ENCODE results near the gene ATP8A2.

The ATP8A2 gene

GRCh38 chr13:25920931-25921330 is 549.2 kb downstream of the ATP8A2 start:
- H3K4me3 Mint-ChIP-seq = no peak overlapping the region
- no peaks in the 10 kb centered on the region for H3K9me3 Mint-ChIP-seq (ENCODE audit: low read depth)
- H3K4me1 Mint-ChIP-seq (ENCODE audit: low read depth) = peaks cover 5% of the 10 kb centered on the region
- H3K36me3 Mint-ChIP-seq = no peaks in the 10 kb centered on the region
- no peak overlapping the region for H3K27ac Mint-ChIP-seq
- no peaks in the 10 kb centered on the region for H3K27me3 Mint-ChIP-seq

- no peaks in the 10 kb centered on the region for H3K27me3 Mint-ChIP-seq
- no peaks in the 10 kb centered on the region for H3K36me3 Mint-ChIP-seq
- peaks cover 5% of the 10 kb centered on the region for H3K4me1 Mint-ChIP-seq (ENCODE audit: low read depth)
- no peak overlapping the region for H3K27ac Mint-ChIP-seq
- H3K9me3 Mint-ChIP-seq (ENCODE audit: low read depth) = no peaks in the 10 kb centered on the region
- no peak overlapping the region for H3K4me3 Mint-ChIP-seq
Measured at GRCh38 chr13:25922376-25922775, 550.6 kb downstream of the ATP8A2 start.

GRCh38 chr13:25923217-25924085 is 551.7 kb downstream of the ATP8A2 start:
- Mint-ChIP-seq H3K36me3 (no peaks in the 10 kb centered on the region), H3K9me3 (ENCODE audit: low read depth) (no peaks in the 10 kb centered on the region), H3K27me3 (no peaks in the 10 kb centered on the region), H3K4me3 (no peak overlapping the region), H3K27ac (no peak overlapping the region), H3K4me1 (ENCODE audit: low read depth) (peaks cover 5% of the 10 kb centered on the region)

GRCh38 chr13:25927363-25927762 is 555.6 kb downstream of the ATP8A2 start:
- H3K4me3 Mint-ChIP-seq = no peak overlapping the region
- no peaks in the 10 kb centered on the region for H3K9me3 Mint-ChIP-seq (ENCODE audit: low read depth)
- no peaks in the 10 kb centered on the region for H3K27me3 Mint-ChIP-seq
- no peaks in the 10 kb centered on the region for H3K4me1 Mint-ChIP-seq (ENCODE audit: low read depth)
- H3K36me3 Mint-ChIP-seq = no peaks in the 10 kb centered on the region
- no peak overlapping the region for H3K27ac Mint-ChIP-seq

- peaks cover 1% of the 10 kb centered on the region for H3K4me1 Mint-ChIP-seq (ENCODE audit: low read depth)
- no peak overlapping the region for H3K27ac Mint-ChIP-seq
- no peak overlapping the region for H3K4me3 Mint-ChIP-seq
- no peaks in the 10 kb centered on the region for H3K9me3 Mint-ChIP-seq (ENCODE audit: low read depth)
- no peaks in the 10 kb centered on the region for H3K27me3 Mint-ChIP-seq
- no peaks in the 10 kb centered on the region for H3K36me3 Mint-ChIP-seq
Measured at GRCh38 chr13:25927932-25928331, 556.2 kb downstream of the ATP8A2 start.

GRCh38 chr13:25928941-25929505 is 557.2 kb downstream of the ATP8A2 start:
- no peak overlapping the region for H3K4me3 Mint-ChIP-seq
- H3K27ac Mint-ChIP-seq = no peak overlapping the region
- H3K9me3 Mint-ChIP-seq (ENCODE audit: low read depth) = no peaks in the 10 kb centered on the region
- H3K36me3 Mint-ChIP-seq = no peaks in the 10 kb centered on the region
- H3K27me3 Mint-ChIP-seq = no peaks in the 10 kb centered on the region
- H3K4me1 Mint-ChIP-seq (ENCODE audit: low read depth) = peaks cover 1% of the 10 kb centered on the region

GRCh38 chr13:25929816-25930215 is 558.0 kb downstream of the ATP8A2 start:
- Mint-ChIP-seq H3K4me1 (ENCODE audit: low read depth) (peaks cover 1% of the 10 kb centered on the region), H3K27ac (no peak overlapping the region), H3K36me3 (no peaks in the 10 kb centered on the region), H3K9me3 (ENCODE audit: low read depth) (no peaks in the 10 kb centered on the region), H3K4me3 (no peak overlapping the region), H3K27me3 (no peaks in the 10 kb centered on the region)

GRCh38 chr13:25930653-25931052 is 558.9 kb downstream of the ATP8A2 start:
- H3K36me3 Mint-ChIP-seq = no peaks in the 10 kb centered on the region
- H3K9me3 Mint-ChIP-seq (ENCODE audit: low read depth) = no peaks in the 10 kb centered on the region
- H3K4me3 Mint-ChIP-seq = no peak overlapping the region
- H3K27ac Mint-ChIP-seq = no peak overlapping the region
- peaks cover 1% of the 10 kb centered on the region for H3K4me1 Mint-ChIP-seq (ENCODE audit: low read depth)
- H3K27me3 Mint-ChIP-seq = no peaks in the 10 kb centered on the region

GRCh38 chr13:25932365-25932764 is 560.6 kb downstream of the ATP8A2 start:
- H3K4me1 Mint-ChIP-seq (ENCODE audit: low read depth) = peaks cover 1% of the 10 kb centered on the region
- no peaks in the 10 kb centered on the region for H3K9me3 Mint-ChIP-seq (ENCODE audit: low read depth)
- no peaks in the 10 kb centered on the region for H3K27me3 Mint-ChIP-seq
- H3K4me3 Mint-ChIP-seq = no peak overlapping the region
- H3K27ac Mint-ChIP-seq = no peak overlapping the region
- no peaks in the 10 kb centered on the region for H3K36me3 Mint-ChIP-seq

- Mint-ChIP-seq H3K36me3 (no peaks in the 10 kb centered on the region), H3K27me3 (no peaks in the 10 kb centered on the region), H3K4me3 (no peak overlapping the region), H3K4me1 (ENCODE audit: low read depth) (peaks cover 1% of the 10 kb centered on the region), H3K27ac (no peak overlapping the region), H3K9me3 (ENCODE audit: low read depth) (no peaks in the 10 kb centered on the region)
Measured at GRCh38 chr13:25933520-25933919, 561.7 kb downstream of the ATP8A2 start.

- H3K4me3 Mint-ChIP-seq = no peak overlapping the region
- no peaks in the 10 kb centered on the region for H3K27me3 Mint-ChIP-seq
- no peaks in the 10 kb centered on the region for H3K9me3 Mint-ChIP-seq (ENCODE audit: low read depth)
- peaks cover 1% of the 10 kb centered on the region for H3K4me1 Mint-ChIP-seq (ENCODE audit: low read depth)
- H3K36me3 Mint-ChIP-seq = no peaks in the 10 kb centered on the region
- no peak overlapping the region for H3K27ac Mint-ChIP-seq
Measured at GRCh38 chr13:25934127-25934526, 562.4 kb downstream of the ATP8A2 start.

- no peak overlapping the region for H3K27ac Mint-ChIP-seq
- H3K36me3 Mint-ChIP-seq = no peaks in the 10 kb centered on the region
- no peaks in the 10 kb centered on the region for H3K27me3 Mint-ChIP-seq
- H3K4me1 Mint-ChIP-seq (ENCODE audit: low read depth) = peaks cover 6% of the 10 kb centered on the region
- no peaks in the 10 kb centered on the region for H3K9me3 Mint-ChIP-seq (ENCODE audit: low read depth)
- H3K4me3 Mint-ChIP-seq = no peak overlapping the region
Measured at GRCh38 chr13:25939961-25940687, 568.4 kb downstream of the ATP8A2 start.

- Mint-ChIP-seq H3K27me3 (no peaks in the 10 kb centered on the region), H3K4me1 (ENCODE audit: low read depth) (peaks cover 13% of the 10 kb centered on the region), H3K36me3 (no peaks in the 10 kb centered on the region), H3K4me3 (no peak overlapping the region), H3K27ac (no peak overlapping the region), H3K9me3 (ENCODE audit: low read depth) (no peaks in the 10 kb centered on the region)
Measured at GRCh38 chr13:25943081-25943480, 571.3 kb downstream of the ATP8A2 start.

GRCh38 chr13:25943658-25944057 is 571.9 kb downstream of the ATP8A2 start:
- Mint-ChIP-seq H3K27me3 (no peaks in the 10 kb centered on the region), H3K4me3 (no peak overlapping the region), H3K4me1 (ENCODE audit: low read depth) (peaks cover 13% of the 10 kb centered on the region), H3K9me3 (ENCODE audit: low read depth) (no peaks in the 10 kb centered on the region), H3K27ac (no peak overlapping the region), H3K36me3 (no peaks in the 10 kb centered on the region)

- Mint-ChIP-seq H3K36me3 (no peaks in the 10 kb centered on the region), H3K27ac (no peak overlapping the region), H3K4me1 (ENCODE audit: low read depth) (peaks cover 13% of the 10 kb centered on the region)
Measured at GRCh38 chr13:25945596-25945995, 573.8 kb downstream of the ATP8A2 start.

More at GRCh38 chr13:25945596-25945995, 573.8 kb downstream of the ATP8A2 start:
- no peak overlapping the region for H3K4me3 Mint-ChIP-seq
- no peaks in the 10 kb centered on the region for H3K9me3 Mint-ChIP-seq (ENCODE audit: low read depth)
- no peaks in the 10 kb centered on the region for H3K27me3 Mint-ChIP-seq

All from activated naive CD8-positive, alpha-beta T cell (primary cell).